Measurements from ENCODE around the gene PGAM2. TPM values are rescaled to one million over a fixed set of nuclear protein-coding genes. Genes with fewer than 3 reads are reported as not detected.
A peak's percentile ranks its signal among the peaks of the same experiment; 100 is the strongest.

Gene PGAM2
- total RNA-seq, 2 experiments from 2014 or later: 0.69 to 0.80 TPM

DNA sequence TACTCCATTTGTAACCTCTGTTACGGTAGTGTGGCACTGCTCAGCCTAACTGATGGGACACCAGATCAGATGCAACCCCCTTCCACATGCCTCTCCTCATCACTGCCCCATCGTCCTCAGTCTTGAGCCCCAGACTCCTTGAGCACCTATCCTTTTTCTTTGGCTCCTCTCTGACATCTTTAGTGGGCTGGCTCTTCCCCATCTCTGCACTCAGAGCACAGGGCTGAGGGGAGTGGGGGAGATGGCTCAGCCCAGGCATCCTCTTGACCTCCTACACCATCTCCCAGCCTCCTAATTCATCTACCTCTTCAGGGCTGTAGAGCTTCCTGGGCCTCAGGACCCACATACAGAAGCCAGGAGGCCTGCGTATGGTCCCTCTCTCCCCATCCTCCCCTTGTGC is 18.4 kb upstream of the PGAM2 start:
- Histone ChIP-seq H3K27ac (ENCODE audit: low read depth, low read length, poor library complexity, severe bottlenecking) (peak overlapping the region; percentile 54), H3K4me3 (ENCODE audit: low read depth, low read length, poor library complexity, severe bottlenecking) (no peak overlapping the region), H3K9me2 (ENCODE audit: insufficient read depth, low read length) (no peaks in the 10 kb centered on the region), H3K4me1 (ENCODE audit: insufficient read depth, low read length, poor library complexity, severe bottlenecking) (peaks cover 65% of the 10 kb centered on the region), H3K79me2 (ENCODE audit: insufficient read depth, low read depth, low read length) (peaks cover 24% of the 10 kb centered on the region; the same call in 1 of the 2 replicates), H3K4me2 (ENCODE audit: low read length) (peak overlapping the region; percentile 83), H2AFZ (ENCODE audit: low read length) (peak overlapping the region; percentile 64; the same call in 1 of the 2 replicates), H3K9me3 (ENCODE audit: low read length) (no peaks in the 10 kb centered on the region), H4K20me1 (ENCODE audit: insufficient read depth, low read length) (no peaks in the 10 kb centered on the region; the same call in 1 of the 2 replicates), H3K36me3 (ENCODE audit: insufficient read depth, low read length) (peaks cover 28% of the 10 kb centered on the region)
- TF ChIP-seq EZH2phosphoT487 (IDR thresholded peaks at IDR 0.05; ENCODE audit: borderline replicate concordance, low read depth, low read length) (no peak), CTCF (conservative IDR thresholded peaks at IDR 0.05; ENCODE audit: low read length) (no peak)
- ChIA-PET CTCF (ENCODE audit: unreplicated experiment) (no interaction called here), POLR2A (interaction anchor here (1.1 to 1.3 kb wide), 2 partner anchors 9 to 14 kb away, joined by 6 to 7 read pairs; no protein-coding TSS in a partner anchor)
- intact Hi-C loops (cut with micrococcal nuclease; ENCODE audit: unreplicated experiment): loop anchor here (10.0 kb wide), 1 partner anchor 69 kb away; no protein-coding TSS in a partner anchor
- BruUV-seq (replicated peaks): no TSS peak
- DNase-seq (ENCODE audit: low spot score): no peak

DNA sequence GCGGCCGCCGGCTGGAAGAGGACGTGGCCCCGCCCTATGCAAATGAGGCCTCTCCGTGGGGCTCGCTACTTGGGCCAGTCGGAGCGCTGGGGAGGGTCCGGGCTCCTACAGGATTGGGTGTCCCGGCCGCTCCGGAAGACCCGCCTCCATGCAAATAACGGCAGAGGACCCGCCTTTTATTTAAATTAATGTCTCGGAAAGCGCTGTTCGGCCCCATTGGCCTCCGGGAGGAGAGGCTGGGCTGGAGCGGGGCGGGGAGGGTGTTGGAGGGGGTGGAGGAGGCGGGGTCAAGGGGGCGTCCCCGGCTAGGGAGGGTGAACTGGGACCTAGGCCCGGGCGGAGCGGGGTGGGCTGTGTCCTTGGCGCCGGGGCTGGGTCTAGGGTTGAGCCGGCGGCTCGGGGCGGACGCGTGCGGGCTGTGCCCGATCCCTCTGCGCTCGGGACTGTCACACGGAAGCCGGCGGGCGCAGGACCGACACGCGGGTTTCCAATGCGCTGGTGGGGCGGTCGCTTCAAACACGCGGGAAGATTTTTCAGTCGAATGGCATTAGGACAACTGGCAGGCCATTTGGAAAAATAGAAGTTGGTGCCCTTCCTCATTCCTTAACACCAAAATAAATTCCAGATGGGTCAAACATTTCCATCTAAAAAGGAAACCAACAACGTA is 17.3 kb upstream of the PGAM2 start:
- CTCF ChIA-PET (ENCODE audit: unreplicated experiment): no interaction called here
- H4K20me1 ChIP-seq (ENCODE audit: insufficient read depth, low read length): no peaks in the 10 kb centered on the region; the same call in 1 of the 2 replicates
- peaks cover 24% of the 10 kb centered on the region; the same call in 1 of the 2 replicates for H3K79me2 ChIP-seq (ENCODE audit: insufficient read depth, low read depth, low read length)
- POLR2A ChIA-PET: interaction anchor here (2.3 kb wide), 1 partner anchor 15 kb away, joined by 38 read pairs; no protein-coding TSS in a partner anchor
- H3K4me3 ChIP-seq (ENCODE audit: low read depth, low read length, poor library complexity, severe bottlenecking): peak overlapping the region; percentile 68
- H3K36me3 ChIP-seq (ENCODE audit: insufficient read depth, low read length): peaks cover 39% of the 10 kb centered on the region
- H2AFZ ChIP-seq (ENCODE audit: low read length): peak overlapping the region; percentile 8; the same call in 1 of the 2 replicates
- DNase-seq (ENCODE audit: low spot score): peak; percentile 100
- H3K9me3 ChIP-seq (ENCODE audit: low read length): no peaks in the 10 kb centered on the region
- H3K9me2 ChIP-seq (ENCODE audit: insufficient read depth, low read length): no peaks in the 10 kb centered on the region
- no TSS peak for BruUV-seq (replicated peaks)
- peak overlapping the region; percentile 83 for H3K4me2 ChIP-seq (ENCODE audit: low read length)
- H3K27ac ChIP-seq (ENCODE audit: low read depth, low read length, poor library complexity, severe bottlenecking): peak overlapping the region; percentile 54
- H3K4me1 ChIP-seq (ENCODE audit: insufficient read depth, low read length, poor library complexity, severe bottlenecking): peaks cover 57% of the 10 kb centered on the region
- no peak for TF ChIP-seq CTCF (conservative IDR thresholded peaks at IDR 0.05; ENCODE audit: low read length)
- TF ChIP-seq EZH2phosphoT487 (IDR thresholded peaks at IDR 0.05; ENCODE audit: borderline replicate concordance, low read depth, low read length): no peak
- intact Hi-C loops (cut with micrococcal nuclease; ENCODE audit: unreplicated experiment): loop anchor here (1.0 to 10.0 kb wide), 3 partner anchors 15 to 68 kb away; partner anchors contain the start of gene POLD2
